Measurements from ENCODE around the gene ACAD9.
"Not testable (repeated sequence)": the region's sequence is repeated elsewhere in the genome, so short reads cannot be mapped to it uniquely, and the experiment has no call there.

Gene ACAD9

DNA sequence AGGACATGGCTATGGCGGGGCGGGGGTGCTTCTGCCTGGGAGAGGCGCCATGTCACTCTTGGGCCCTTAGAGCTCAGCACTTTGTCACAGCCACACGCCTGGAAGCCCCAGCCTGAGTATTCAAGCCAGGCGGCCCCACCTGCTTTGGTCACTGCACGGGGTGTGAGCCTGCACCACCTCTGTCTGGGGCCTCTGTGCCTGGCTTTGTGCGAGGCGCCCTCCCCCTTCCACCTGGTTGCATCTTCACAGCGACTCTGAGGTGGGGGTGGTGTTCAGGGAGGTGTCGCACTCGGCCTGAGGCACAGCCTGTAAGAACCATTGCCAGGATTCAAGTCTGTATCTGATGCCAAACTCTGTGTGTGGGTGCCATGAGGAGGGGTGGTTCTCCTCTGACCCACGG is 24.1 kb downstream of the ACAD9 start:
- DNase-seq: no peak

DNA sequence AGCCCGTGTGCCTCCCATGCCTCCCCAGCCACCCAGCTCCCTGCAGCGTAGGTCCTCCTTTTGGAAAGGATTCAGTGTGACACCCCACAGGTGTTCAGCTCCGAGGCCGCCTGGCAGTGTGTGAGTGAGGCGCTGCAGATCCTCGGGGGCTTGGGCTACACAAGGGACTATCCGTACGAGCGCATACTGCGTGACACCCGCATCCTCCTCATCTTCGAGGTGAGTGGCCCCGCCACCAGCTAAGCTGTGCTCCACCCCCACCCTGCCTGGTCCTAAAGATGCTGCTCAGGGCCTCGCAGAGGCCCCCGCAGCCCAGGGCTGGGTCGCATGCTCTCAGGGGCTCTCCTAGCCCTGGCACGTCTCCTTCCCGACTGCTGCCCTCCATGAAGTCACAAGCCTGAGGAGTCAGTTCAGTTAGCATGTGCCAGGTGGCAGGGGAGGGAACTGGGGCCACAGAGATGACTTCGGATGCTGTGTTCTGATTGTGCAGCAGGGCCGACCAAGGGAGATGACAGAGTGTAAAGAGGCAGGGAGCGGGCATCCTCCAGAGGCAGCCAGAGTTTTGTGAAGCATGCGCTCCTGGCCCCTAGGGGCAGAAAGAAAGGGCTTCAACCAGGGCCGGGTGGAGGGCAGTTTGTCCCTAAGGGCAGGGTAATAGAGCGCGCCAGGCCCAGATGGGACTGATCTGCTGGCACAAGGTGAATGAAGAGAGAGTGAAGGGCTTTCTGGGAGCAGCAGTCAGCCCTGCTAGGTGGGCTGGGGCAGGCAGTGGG is 26.8 kb downstream of the ACAD9 start:
- no peak for DNase-seq

DNA sequence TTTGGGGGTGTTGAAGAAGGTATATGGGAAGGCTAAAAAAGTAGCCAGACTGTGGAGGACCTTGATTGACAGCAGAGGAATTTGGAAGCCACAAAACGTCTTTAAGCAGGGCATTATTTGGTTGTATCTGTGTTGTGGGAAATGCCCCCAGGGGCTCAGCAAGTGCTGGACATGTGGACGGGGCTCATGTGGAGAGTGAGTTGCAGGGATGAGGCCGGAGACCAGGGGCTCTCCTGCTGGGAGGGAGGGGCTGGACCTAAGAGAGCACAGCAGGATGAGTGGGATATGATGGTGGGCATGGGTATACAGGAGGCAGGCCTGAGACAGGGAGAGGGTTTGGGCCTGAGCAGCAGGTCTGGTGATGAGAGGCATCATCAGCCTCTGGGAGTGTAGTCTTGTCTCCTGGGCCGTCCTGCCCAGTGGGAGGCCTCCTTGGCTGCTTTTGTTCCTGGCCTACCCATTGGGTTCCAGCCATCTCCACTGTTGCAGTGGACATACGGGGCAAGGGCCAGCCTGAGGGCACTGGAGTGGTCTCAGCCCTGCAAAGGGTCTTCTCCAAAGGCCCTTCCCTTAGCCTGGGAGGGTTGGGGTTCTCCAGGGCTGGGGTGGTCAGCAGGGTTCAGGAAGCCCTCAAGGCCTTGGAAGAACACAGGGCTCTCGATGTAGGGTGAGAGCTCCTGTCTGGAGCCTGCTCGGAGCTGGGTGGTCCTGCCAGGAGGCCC is 27.5 kb downstream of the ACAD9 start:
- no peak for DNase-seq

DNA sequence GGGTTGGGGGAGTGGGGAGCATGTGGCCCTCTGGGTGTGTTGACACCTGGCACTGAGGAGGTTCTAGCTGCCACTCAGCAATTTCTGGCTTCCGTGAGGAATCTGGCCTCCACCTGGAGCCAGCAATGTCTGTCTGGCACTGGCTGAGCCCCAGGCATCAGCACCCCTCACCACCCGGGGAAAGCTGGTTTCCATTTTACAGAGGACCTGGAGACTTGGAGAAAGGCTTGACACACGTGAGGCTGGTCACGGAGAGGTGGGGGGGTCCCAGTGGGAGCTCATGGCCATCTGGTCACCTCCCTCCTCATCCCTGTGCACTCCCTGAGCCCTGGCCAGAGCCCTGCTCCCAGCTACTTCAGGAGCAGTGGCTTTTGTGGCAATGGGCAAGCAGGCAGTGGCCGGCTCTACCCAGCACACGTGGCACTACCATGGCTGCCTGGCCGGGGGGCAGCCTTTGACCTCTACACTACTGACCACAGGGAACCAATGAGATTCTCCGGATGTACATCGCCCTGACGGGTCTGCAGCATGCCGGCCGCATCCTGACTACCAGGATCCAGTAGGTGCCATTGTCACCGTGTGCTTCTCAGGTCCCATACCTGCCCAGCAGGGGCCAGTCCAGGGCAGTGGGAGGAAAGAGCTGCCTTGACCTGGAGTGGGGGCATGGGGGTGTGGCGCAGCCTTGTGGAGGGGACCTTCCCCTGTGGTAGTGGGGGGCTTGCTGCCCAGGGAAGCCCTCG is 28.5 kb downstream of the ACAD9 start:
- no peak for DNase-seq

DNA sequence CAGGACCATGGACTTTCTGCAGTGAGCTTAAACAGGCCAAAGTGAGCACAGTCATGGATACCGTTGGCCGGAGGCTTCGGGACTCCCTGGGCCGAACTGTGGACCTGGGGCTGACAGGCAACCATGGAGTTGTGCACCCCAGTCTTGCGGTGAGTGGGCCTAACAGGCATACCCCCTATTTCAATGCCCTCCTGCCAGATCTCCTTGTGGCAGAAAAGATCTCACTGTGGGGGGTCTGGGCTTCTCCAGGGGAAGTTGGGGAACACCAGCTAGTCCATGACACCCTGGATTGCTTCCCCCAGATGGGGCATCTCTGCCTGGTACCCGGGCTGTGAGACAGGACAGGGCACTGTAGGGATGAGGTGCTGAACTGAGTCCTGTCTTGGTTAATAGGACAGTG is 29.5 kb downstream of the ACAD9 start:
- DNase-seq: no peak

- no peak for DNase-seq
Observed at GRCh38 chr3:128910006-128910405, 30.6 kb downstream of the ACAD9 start.

- DNase-seq: no peak
Observed at GRCh38 chr3:128911911-128912310, 32.5 kb downstream of the ACAD9 start.

DNA sequence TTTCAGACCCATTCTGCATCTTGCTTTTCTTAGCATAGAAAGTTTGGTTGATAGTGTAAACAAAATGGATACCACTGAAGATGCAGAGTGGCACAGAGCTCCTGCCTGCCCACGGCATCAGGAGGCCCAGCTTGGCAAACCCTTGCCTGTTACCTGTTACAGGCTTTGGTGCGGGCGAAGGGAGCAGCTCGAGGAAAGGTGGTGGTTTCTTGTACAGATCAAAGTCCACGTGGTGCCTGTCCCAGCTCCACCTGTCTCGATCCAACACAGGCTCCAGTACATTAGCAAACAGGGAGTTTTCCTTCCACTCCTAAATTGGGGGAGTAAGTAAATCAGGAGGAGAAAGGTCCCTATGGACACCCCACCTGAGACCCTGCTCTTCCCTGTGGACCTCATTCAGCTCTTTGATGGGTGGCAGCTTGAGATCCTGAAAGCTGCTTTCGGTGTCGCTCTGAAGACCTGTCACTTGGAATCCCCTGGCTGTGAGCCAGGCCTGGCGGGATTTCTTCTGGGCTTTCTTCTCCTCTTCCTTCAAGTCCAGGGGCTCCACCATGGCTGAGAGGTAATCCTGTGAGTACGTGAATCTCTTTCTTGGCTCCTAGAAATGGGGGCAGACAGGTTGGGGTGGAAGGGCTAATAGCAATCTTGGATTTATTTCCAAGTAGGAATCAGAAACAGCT is 35.7 kb downstream of the ACAD9 start:
- DNase-seq: no peak

- no peak for DNase-seq
Observed at GRCh38 chr3:128917291-128917690, 37.9 kb downstream of the ACAD9 start.

- DNase-seq: no peak
Observed at GRCh38 chr3:128919988-128920387, 40.6 kb downstream of the ACAD9 start.

- DNase-seq: peak; percentile 43
Observed at GRCh38 chr3:128922804-128923459, 43.5 kb downstream of the ACAD9 start.

DNA sequence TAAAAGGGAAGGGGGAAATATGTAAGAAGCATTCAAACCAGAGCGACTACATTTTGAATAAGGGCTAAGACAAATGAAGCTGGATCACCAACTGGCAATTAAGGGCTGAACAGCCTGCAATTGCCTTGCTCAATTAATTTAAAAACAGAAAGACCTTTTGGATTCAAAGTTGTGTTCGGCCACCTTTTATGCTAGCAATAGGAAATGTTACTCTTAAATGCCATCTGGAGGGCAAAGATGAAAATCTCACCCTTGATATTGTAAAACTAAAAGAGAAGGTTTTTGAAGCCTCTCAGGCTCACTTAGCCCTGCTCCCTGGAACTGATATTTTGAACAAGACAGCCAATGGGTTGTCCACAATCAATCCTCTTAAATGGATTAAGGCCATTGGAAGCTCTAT is 44.2 kb downstream of the ACAD9 start:
- DNase-seq: no peak

GRCh38 chr3:128923986-128924385 is 44.6 kb downstream of the ACAD9 start:
- DNase-seq: not testable (repeated sequence)

DNA sequence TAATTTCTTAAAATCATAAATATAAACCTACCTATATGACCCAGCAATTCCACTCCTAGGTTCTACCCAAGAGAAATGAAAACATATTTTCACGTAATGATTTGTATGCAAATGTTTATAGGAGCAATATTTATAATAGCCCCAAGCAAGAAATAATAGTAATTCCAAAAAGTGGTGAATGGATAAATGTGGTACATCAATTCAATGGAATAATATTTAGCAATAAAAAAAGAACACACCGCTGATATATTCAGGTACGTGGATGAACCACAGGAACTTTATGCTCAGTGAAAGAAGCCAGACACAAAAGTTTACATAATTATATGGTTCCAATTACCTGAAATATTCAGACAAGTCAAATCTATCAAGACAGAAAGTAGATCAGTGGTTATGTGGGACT is 49.9 kb downstream of the ACAD9 start:
- no peak for DNase-seq

DNA sequence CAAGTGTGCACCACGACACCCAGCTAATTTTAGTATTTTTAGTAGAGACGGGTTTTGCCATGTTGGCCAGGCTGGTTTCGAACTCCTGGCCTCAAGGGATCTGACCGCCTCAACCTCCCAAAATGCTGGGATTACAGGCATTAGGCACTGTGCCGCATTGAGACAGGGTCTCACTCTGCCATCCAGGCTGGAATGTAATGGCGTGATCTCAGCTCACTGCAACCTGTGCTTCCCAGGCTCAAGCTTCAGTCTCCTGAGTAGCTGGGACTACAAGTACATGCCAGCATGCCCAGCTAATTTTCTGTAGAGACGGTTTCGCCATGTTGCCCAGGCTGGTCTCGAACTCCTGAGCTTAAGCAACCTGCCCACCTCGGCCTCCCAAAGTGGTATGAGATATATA is 51.6 kb downstream of the ACAD9 start:
- DNase-seq: no peak

GRCh38 chr3:128932516-128933212 is 53.2 kb downstream of the ACAD9 start:
- DNase-seq: no peak

- no peak for DNase-seq
Observed at GRCh38 chr3:128933213-128933921, 53.9 kb downstream of the ACAD9 start.

GRCh38 chr3:128933922-128934253 is 54.5 kb downstream of the ACAD9 start:
- DNase-seq: no peak

GRCh38 chr3:128935922-128936321 is 56.5 kb downstream of the ACAD9 start:
- no peak for DNase-seq

DNA sequence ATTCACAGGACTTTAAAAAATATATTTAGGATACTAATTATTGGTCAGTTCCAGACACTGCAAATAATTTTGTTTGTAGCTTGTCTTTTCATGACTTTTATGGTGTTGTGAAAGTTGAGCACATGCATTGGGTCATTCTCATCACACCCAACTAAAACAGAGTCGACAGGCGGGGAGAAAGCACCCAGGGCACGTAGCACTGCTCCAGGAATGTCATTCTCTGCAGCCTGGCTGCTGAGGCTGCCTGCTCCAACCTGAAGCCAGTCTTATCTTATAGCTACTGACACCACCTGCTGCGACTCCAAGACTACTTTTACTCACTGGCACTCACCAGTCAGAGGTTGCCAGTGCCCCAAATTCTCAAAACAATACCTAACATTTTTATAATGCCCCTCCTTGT is 56.9 kb downstream of the ACAD9 start:
- DNase-seq: no peak

GRCh38 chr3:128940252-128940651 is 60.8 kb downstream of the ACAD9 start:
- no peak for DNase-seq

Data from stimulated activated naive CD4-positive, alpha-beta T cell treated with Interleukin-2 at 50 U/mL for 16 hours (primary cell).